Glomerular endothelial cell (primary cell): ENCODE results near the gene SHC2. TPM values are rescaled to one million over a fixed set of nuclear protein-coding genes. Genes with fewer than 3 reads are reported as not detected.
"Not testable (repeated sequence)": the region's sequence is repeated elsewhere in the genome, so short reads cannot be mapped to it uniquely, and the experiment has no call there.

Source experiments
- DNase-seq: peaks from one replicate; pipeline ENCODE4 v3.0.0-alpha.2; 2011; ENCODE audit warnings: low read depth, low spot score; ENCODE audit errors: extremely low read depth
- total RNA-seq: library from RNA; depleted of rRNA; stranded (reverse); fragments of >200 nt; gene quantifications from 2 replicates; pipeline ENCODE4 v1.2.3, GENCODE V29; 2015

Gene SHC2
- total RNA-seq, 1 donor from 2014 or later = 35.1 TPM

DNA sequence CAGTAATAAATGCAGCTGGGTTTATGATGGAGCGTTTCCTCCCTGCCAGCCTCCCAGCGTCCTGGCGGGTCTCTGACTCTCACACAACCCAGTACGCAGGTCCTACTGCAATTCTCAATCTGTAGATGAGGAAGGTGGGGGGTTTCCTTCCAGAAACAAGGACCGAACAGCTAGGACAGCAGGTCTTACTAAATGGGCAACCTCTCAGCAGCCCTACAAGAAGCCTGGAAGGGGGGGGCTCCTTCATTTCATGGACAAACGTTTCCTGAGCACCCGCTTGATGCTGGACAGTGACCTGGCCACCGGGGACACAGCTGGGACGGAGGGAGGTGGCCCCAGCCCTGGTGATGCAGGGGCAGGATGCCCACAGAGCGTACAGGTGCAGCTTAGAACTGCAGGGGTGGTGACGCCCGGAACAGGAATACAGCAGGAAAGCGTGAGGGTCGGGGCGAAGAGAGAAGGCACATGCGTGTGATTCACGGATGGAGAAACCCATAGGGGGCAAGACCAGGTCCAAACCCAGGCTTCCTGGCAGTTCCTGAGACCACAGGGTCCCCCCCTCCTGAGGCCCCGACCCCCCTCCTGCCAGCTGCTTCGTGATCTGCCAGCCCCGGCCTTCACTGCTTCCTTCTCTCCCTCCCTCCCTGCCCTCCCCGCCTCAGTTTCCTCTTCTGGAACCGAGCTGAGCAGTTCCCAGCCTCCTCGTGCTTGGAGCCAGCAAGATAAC, 51.2 kb downstream of the SHC2 start:
- DNase-seq = no peak

DNA sequence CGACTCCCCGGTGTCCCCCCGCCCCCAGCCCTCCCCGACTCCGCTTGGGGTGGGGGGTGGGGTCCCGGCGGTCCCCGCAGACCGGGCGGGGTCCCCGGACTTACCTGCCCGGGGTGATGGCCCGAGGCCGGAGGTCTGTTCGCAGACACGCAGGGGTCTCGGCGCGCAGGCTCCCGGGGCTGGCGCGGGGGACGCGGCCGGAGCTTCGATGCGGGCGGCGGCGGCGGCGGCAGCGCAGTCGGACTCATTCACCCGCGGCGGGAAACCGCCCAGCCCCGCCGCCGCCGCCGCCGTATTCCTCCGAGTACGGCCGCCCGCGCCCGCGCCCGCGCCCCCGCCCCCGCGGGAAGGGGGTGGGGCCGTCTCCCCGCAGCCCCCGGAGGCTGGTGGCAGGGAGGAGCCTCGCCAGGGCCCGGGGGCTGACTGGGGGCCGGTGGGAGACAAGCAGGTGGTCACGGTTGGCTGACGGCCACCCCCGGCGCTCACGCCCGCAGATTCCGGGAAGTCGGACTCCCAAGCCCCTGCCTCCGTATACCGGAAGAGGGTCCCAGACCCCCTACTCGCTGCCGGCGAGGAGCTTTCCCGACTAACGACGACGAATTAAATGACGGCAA, 51.8 kb downstream of the SHC2 start, which contains the start of gene C2CD4C:
TSS of gene C2CD4C (minus strand) at position 246 of the 614 bp plus-strand sequence. CDS start 786 bp downstream, outside the sequence.
- no peak for DNase-seq

DNA sequence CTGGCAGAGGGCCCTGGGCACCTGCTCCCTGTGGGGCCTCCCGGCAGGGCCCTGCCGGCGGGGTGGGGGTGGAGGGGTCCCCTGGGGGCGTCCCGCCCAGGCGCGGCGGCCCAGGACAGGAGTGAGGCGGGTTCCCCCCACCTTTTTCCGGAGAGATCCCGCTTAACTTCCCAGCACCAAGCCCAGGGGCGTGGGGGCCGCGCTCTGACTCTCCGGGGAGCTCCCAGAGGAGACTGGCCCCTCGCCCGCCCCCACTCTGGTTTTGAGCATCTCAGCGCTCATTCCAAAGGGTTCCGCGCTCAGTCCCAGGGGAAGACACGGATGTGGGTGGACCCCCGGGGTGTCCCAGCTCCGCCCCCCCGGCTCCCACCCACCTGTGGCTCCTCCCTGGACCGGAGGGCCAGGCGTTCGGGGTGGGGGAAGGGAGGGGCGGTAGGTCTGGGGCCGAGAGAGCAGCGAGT, 52.4 kb downstream of the SHC2 start:
- no peak for DNase-seq

DNA sequence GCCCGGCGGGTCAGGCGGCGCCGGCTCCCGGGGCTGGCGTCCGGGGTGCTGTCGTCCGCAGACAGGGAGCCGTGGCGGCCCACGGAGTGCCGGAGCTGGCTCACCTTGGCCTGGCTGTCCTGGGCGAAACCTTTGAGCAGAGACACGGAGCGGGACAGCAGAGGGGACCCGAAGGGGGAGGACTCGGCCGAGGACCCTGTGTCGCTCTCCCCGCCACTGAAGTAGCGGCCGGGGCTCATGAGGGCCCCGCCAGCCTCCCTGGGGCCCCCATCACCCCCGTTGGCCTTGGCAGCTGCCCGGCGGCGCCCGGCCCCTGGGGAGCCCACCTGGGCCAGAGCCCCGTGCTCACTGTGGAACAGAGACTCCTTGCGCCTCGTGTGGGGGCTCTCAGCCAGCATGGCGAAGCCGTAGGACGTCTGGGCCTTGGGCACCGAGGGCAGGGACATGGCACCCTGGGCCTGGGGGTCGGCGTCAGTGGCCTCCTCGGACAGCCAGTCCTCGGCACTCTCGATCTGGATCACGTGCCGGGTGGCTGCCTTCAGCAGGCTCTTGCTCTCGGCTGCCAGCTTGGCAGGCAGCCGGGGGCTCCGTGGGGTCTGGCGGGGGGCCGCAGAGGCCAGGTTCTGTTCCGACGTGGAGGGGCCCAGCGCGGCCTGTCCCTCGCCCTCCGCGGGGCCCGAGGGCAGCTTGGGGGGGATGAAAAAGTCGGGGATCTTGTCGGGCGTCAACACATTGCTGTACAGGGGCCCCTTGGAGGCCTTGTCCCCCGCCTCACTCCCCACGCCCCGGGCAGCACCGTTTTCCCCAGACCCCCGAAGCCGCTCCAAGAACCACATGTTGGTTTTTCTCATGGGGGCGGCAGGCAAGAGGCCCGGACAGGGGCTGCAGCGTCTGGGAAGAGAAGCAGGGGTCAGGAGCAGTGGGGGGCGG, 53.1 kb downstream of the SHC2 start:
- no peak for DNase-seq

DNA sequence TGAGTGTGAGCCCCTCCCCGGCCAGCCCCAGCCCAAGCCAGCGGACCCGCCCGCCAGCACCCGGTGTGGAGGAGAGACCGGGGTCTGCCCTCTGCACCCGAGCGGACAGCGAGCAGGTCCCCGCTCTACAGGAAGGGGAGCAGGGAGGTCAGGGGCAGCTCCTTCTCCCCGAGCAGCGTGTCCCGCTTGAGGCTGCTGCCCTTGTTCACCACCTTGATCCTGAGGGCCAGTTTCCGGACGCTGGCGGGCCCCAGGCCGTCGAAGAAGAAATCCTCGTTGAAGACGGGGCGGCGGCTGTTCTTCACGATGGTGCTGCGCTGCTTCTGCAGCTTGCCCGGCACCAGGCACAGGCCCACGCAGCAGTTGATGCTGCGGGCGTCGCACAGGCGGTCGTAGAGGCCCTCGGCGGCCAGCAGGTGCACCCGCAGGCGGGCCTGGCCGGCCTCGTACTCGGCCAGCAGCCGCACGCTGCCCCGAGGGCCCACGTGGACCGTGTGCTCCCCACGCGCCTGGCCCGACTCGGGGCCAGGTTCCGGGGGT, 53.8 kb downstream of the SHC2 start:
- DNase-seq = no peak

- no peak for DNase-seq
Measured at GRCh38 chr19:406135-406781, 54.6 kb downstream of the SHC2 start.

GRCh38 chr19:405121-405965, 55.5 kb downstream of the SHC2 start:
- no peak for DNase-seq

DNA sequence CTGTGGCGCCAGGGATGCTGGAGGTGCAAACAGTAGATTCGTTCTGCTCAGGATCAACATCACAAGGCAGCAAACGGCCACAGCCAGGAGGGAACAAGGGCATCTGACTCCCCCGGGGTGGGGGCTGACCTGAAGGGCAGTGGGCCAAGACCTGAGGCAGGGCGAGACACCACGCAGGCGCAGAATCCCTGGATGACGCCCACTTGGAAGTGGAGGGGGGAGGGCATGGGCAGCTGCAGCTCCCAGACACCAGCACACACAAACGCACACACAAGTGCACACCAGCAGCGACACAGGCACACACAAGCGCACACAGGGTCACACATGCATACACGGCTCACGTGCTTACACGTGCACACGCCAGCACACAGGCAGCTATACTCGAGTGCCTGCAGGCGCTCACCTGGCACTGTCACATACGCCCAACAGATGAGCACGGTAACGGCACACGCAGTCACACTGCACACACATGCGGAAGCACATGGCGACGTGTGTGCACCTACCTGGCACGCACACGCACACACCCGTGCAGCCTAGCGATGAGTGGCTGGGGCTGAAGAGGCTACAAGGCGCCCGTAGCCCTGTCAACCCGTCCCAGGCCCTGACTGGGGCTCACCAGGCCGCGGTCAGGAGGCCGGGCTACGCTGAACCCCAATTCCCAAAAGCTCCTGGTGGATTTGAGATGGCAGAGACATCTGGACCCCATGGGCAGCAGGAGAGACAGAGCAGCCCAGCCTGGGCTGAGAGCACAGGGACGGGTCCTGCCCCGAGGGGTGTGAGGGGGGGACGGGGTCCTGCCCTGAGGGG, 57.4 kb downstream of the SHC2 start:
- DNase-seq = no peak

GRCh38 chr19:402786-403185, 58.0 kb downstream of the SHC2 start:
- no peak for DNase-seq

GRCh38 chr19:401866-402511, 58.8 kb downstream of the SHC2 start:
- DNase-seq = no peak

GRCh38 chr19:400976-401865, 59.6 kb downstream of the SHC2 start:
- DNase-seq = no peak

DNA sequence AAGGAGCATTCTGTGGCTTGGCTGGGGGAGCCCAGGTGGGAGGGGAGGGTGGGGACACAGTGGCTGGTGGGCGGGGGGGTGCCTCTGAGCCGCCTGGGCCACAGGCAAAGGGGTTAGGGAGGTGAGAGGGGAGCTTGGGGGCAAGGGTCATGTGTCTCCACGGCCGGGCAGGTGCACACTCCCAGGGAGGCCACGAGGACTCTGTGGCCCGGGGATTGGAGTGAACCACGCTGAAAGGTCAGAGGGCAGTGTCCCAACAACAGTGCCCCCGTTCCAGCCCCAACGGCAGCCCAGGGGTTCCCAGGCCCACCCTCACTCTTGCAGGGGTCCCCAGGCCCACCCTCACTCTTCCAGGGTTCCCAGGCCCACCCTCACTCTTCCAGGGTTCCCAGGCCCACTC, 61.5 kb downstream of the SHC2 start:
- no peak for DNase-seq

GRCh38 chr19:398719-399118, 62.1 kb downstream of the SHC2 start:
- DNase-seq = no peak

- no peak for DNase-seq
Measured at GRCh38 chr19:397941-398706, 62.7 kb downstream of the SHC2 start.

DNA sequence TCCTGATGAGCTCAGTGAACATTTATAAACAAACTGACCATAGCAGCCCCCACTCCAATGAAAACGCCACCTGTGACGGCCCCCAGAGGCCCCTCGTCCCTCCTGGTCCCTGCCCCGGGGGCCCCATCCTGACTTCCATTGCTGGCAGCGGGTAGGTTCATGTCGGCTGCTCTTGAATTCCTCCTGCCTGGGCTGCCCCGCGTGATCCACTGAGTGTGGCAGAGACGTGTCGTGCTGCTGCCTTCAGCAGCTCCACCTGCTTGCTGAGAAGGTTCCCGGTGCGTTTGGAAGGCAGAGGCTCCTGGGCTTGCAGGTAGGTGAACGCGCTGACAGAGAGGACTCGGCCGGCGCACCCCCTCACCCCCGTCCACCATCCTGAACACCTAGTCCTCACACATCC, 63.5 kb downstream of the SHC2 start:
- no peak for DNase-seq

GRCh38 chr19:395467-395866, 65.4 kb downstream of the SHC2 start:
- DNase-seq = no peak

DNA sequence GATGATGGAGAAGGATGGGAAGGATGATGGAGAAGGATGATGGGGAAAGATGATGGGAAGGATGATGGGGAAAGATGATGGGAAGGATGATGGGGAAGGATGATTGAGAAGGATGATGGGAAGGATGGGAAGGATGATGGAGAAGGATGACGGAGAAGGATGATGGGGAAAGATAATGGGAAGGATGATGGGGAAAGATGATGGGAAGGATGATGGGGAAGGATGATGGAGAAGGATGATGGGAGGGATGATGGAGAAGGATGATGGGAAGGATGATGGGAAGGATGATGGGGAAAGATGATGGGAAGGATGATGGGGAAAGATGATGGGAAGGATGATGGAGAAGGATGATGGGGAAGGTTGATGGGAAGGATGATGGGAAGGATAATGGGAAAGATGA, 66.0 kb downstream of the SHC2 start:
- DNase-seq = not testable (repeated sequence)
